ENCODE results near the gene ARID1B.

ARID1B gene

GRCh38 chr6:157171801-157172200, 394.6 kb downstream of the ARID1B start:
- no peak for DNase-seq

GRCh38 chr6:157172231-157172701, 395.1 kb downstream of the ARID1B start:
- DNase-seq: no peak

GRCh38 chr6:157172830-157173536, 395.8 kb downstream of the ARID1B start:
- no peak for DNase-seq

- DNase-seq: no peak
Observed at GRCh38 chr6:157173776-157174175, 396.6 kb downstream of the ARID1B start.

GRCh38 chr6:157174731-157175130, 397.6 kb downstream of the ARID1B start:
- no peak for DNase-seq

GRCh38 chr6:157177731-157178336, 400.7 kb downstream of the ARID1B start:
- DNase-seq: no peak

GRCh38 chr6:157181649-157182048, 404.5 kb downstream of the ARID1B start:
- DNase-seq: no peak

- no peak for DNase-seq
Observed at GRCh38 chr6:157182503-157183264, 405.5 kb downstream of the ARID1B start.

- peak; percentile 8 for DNase-seq
Observed at GRCh38 chr6:157184202-157185015, 407.2 kb downstream of the ARID1B start.

- no peak for DNase-seq
Observed at GRCh38 chr6:157185171-157185570, 408.0 kb downstream of the ARID1B start.

GRCh38 chr6:157185986-157186385, 408.8 kb downstream of the ARID1B start:
- DNase-seq: no peak

- peak; percentile 24 for DNase-seq
Observed at GRCh38 chr6:157186785-157187181, 409.6 kb downstream of the ARID1B start.

- no peak for DNase-seq
Observed at GRCh38 chr6:157187182-157188083, 410.3 kb downstream of the ARID1B start.

GRCh38 chr6:157188213-157188612, 411.0 kb downstream of the ARID1B start:
- no peak for DNase-seq

GRCh38 chr6:157193443-157193996, 416.3 kb downstream of the ARID1B start:
- no peak for DNase-seq

GRCh38 chr6:157194110-157194509, 416.9 kb downstream of the ARID1B start:
- DNase-seq: no peak

- peak; percentile 14 for DNase-seq
Observed at GRCh38 chr6:157194643-157195042, 417.5 kb downstream of the ARID1B start.

GRCh38 chr6:157196391-157196790, 419.2 kb downstream of the ARID1B start:
- no peak for DNase-seq

GRCh38 chr6:157198425-157199279, 421.5 kb downstream of the ARID1B start:
- no peak for DNase-seq

GRCh38 chr6:157200117-157200516, 422.9 kb downstream of the ARID1B start:
- no peak for DNase-seq

GRCh38 chr6:157200611-157201010, 423.4 kb downstream of the ARID1B start:
- DNase-seq: no peak
